Brain microvascular endothelial cell (primary cell): ENCODE measurements around the gene EID3.
A peak's percentile ranks its signal among the peaks of the same experiment; 100 is the strongest.

Experiments used
- DNase-seq: peaks from one replicate; pipeline ENCODE4 v3.0.0-alpha.2; 2020
- H3K27ac ChIP-seq: fragments of 250-450 bp; sonication (Bioruptor Pico); 2 replicates; pipeline ENCODE4 v1.5.1; 2020; ENCODE audit warnings: mild to moderate bottlenecking, moderate library complexity
- H3K27me3 ChIP-seq: fragments of 250-450 bp; sonication (Bioruptor Pico); replicated peaks from 2 replicates; pipeline ENCODE4 v1.5.1; 2020; ENCODE audit warnings: mild to moderate bottlenecking
- H3K36me3 ChIP-seq: fragments of 250-450 bp; sonication (Bioruptor Pico); replicated peaks from 2 replicates; pipeline ENCODE4 v1.5.1; 2020; ENCODE audit warnings: mild to moderate bottlenecking
- H3K4me3 ChIP-seq: 2 replicates; pipeline ENCODE4 v1.5.1; 2011; ENCODE audit warnings: low read depth, mild to moderate bottlenecking, control low read depth, low read length, moderate library complexity
- CTCF ChIP-seq: IDR thresholded peaks from 2 replicates; pipeline ENCODE4 v1.5.1; 2011; ENCODE audit warnings: low read depth, mild to moderate bottlenecking, moderate library complexity, low read length, control low read depth, inconsistent platforms; ENCODE audit errors: missing control alignments
- in situ Hi-C: cut with HindIII; loops from 2 replicates; pipeline ENCODE4 v1.10.0; 2017; ENCODE audit warnings: low sequenced_read_pairs, low pct_ligation_motif_present

The EID3 gene

DNA sequence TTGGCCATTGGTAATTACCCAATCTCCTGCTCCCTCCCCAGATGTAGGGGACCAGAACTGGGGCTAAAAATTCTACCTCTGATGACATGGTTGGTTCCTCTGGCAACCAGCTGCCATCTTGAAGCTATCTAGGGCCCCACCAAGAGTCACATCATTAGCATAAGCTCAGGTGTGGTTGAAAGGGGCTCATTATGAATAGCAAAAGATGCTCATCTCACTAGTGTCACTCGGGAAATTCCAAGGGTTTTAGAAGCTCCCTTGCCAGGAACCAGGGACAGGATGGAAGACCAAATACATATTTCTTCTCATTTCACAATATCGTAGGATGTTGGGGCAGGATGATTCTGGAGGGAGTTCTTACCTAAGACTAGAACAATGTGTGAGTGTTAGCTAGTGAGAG is 38.6 kb downstream of the EID3 start:
- peaks cover 61% of the 10 kb centered on the region for H3K36me3 ChIP-seq
- H3K4me3 ChIP-seq, result no peak overlapping the region
- no peak overlapping the region for H3K27ac ChIP-seq
- TF ChIP-seq CTCF, result no peak
- in situ Hi-C loops, result no loop called here
- H3K27me3 ChIP-seq, result no peaks in the 10 kb centered on the region
- DNase-seq, result no peak

GRCh38 chr12:104342635-104343249 is 39.2 kb downstream of the EID3 start:
- H3K27ac ChIP-seq, result no peak overlapping the region
- no peak overlapping the region for H3K4me3 ChIP-seq
- in situ Hi-C loops, result no loop called here
- H3K27me3 ChIP-seq, result no peaks in the 10 kb centered on the region
- no peak for DNase-seq
- TF ChIP-seq CTCF, result no peak
- H3K36me3 ChIP-seq, result peaks cover 61% of the 10 kb centered on the region

- Histone ChIP-seq H3K27me3 (no peaks in the 10 kb centered on the region), H3K4me3 (no peak overlapping the region), H3K27ac (no peak overlapping the region), H3K36me3 (peaks cover 57% of the 10 kb centered on the region)
- no peak for DNase-seq
- TF ChIP-seq CTCF, result no peak
- in situ Hi-C loops, result no loop called here
Observed at GRCh38 chr12:104344682-104345081, 41.1 kb downstream of the EID3 start.

DNA sequence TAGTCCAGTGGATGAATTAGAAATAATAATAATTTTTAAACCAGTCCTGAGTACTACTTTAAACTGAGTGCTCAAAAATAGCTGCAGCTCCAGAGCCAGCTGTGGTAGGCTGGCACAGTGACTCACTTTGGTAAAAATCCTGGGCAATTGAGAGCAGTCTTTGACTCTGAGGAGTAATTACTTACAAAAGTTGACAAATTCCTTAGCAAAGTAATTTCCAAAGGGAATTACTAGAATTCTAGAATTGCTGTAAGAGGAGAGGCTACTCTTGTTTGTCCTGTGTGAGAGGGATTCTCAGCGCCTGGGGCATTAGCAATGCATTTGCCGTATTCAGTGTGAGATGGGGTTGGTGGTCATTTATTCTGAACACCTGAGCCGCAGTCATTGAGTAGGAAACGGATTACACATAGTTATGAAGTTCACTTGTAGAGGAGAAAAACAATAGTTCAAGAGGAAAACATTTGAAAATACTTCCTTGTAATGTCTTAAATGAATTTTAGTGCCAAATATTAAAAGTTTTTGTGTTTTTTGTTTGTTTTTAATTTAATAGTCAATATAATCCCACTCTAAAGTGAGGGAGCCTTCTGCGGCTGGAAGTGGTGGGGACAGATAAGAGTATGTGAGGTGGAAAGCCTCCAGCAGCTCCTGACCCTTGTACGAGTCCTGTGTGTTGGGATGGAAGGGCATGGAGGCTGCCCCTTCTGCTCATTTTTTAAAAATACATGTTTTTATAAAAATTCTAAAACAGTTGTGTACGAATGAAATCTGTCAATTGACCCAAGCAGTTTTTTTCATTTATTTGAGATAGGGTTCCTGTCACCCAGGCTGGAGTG is 41.9 kb downstream of the EID3 start:
- H3K27me3 ChIP-seq, result no peaks in the 10 kb centered on the region
- H3K4me3 ChIP-seq, result no peak overlapping the region
- TF ChIP-seq CTCF, result no peak
- peaks cover 55% of the 10 kb centered on the region for H3K36me3 ChIP-seq
- in situ Hi-C loops, result no loop called here
- no peak for DNase-seq
- no peak overlapping the region for H3K27ac ChIP-seq

- in situ Hi-C loops, result no loop called here
- H3K4me3 ChIP-seq, result no peak overlapping the region
- H3K27me3 ChIP-seq, result no peaks in the 10 kb centered on the region
- TF ChIP-seq CTCF, result peak; percentile 8
- no peak overlapping the region for H3K27ac ChIP-seq
- DNase-seq, result peak; percentile 39
- peaks cover 55% of the 10 kb centered on the region for H3K36me3 ChIP-seq
Observed at GRCh38 chr12:104347374-104348075, 44.0 kb downstream of the EID3 start.
